Measurements from ENCODE around the gene GNB3.

DNA sequence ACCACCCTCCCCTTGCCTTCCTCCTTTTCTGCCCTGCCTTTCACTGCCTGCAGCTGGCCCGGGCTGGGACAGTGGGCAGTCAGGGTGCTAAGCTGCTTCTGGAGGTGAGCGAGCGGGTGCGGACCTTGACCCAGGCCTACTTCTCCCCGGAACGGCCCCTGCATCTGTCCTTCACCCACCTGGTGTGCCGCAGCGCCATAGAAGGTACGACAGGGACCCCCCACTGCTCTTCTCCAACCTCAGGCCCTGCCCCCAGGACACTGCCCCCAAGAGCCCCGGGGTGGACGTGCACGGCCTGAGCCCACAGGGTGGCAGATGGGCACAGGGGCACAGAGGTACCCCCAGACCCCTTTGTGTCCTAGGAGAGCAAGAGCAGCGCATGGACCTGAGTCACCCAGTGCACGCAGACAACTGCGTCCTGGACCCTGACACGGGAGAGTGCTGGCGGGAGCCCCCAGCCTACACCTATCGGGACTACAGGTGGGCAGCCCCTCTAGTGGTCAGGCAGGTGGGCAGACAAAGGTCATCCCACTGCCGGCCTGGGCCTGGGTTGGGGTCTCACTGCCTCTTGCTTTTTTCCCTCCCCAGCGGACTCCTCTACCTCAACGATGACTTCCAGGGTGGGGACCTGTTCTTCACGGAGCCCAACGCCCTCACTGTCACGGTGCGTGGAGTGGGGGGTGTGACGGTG is 3.2 kb upstream of the GNB3 start:
- TF ChIP-seq PPARA (CRISPR knock-in tag; IDR thresholded peaks at IDR 0.05; ENCODE audit: borderline replicate concordance) (no peak), RARB (CRISPR knock-in tag; IDR thresholded peaks at IDR 0.05) (no peak), ZNF8 (CRISPR knock-in tag; IDR thresholded peaks at IDR 0.05) (no peak), ZFP30 (CRISPR knock-in tag; IDR thresholded peaks at IDR 0.05) (no peak), CSDC2 (CRISPR knock-in tag; IDR thresholded peaks at IDR 0.05) (no peak), TCF4 (CRISPR knock-in tag; IDR thresholded peaks at IDR 0.05; ENCODE audit: borderline replicate concordance) (no peak), ZNF70 (CRISPR knock-in tag; IDR thresholded peaks at IDR 0.05) (no peak), TOX (CRISPR knock-in tag; IDR thresholded peaks at IDR 0.05; ENCODE audit: borderline replicate concordance) (no peak), SNAI2 (CRISPR knock-in tag; IDR thresholded peaks at IDR 0.05) (no peak), BACH2 (CRISPR knock-in tag; IDR thresholded peaks at IDR 0.05; ENCODE audit: borderline replicate concordance) (no peak)
- TF ChIP-seq, protein P1, sequence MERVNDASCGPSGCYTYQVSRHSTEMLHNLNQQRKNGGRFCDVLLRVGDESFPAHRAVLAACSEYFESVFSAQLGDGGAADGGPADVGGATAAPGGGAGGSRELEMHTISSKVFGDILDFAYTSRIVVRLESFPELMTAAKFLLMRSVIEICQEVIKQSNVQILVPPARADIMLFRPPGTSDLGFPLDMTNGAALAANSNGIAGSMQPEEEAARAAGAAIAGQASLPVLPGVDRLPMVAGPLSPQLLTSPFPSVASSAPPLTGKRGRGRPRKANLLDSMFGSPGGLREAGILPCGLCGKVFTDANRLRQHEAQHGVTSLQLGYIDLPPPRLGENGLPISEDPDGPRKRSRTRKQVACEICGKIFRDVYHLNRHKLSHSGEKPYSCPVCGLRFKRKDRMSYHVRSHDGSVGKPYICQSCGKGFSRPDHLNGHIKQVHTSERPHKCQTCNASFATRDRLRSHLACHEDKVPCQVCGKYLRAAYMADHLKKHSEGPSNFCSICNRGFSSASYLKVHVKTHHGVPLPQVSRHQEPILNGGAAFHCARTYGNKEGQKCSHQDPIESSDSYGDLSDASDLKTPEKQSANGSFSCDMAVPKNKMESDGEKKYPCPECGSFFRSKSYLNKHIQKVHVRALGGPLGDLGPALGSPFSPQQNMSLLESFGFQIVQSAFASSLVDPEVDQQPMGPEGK (CRISPR knock-in tag; IDR thresholded peaks at IDR 0.05; ENCODE audit: borderline replicate concordance): no peak
- TF ChIP-seq, protein P2, sequence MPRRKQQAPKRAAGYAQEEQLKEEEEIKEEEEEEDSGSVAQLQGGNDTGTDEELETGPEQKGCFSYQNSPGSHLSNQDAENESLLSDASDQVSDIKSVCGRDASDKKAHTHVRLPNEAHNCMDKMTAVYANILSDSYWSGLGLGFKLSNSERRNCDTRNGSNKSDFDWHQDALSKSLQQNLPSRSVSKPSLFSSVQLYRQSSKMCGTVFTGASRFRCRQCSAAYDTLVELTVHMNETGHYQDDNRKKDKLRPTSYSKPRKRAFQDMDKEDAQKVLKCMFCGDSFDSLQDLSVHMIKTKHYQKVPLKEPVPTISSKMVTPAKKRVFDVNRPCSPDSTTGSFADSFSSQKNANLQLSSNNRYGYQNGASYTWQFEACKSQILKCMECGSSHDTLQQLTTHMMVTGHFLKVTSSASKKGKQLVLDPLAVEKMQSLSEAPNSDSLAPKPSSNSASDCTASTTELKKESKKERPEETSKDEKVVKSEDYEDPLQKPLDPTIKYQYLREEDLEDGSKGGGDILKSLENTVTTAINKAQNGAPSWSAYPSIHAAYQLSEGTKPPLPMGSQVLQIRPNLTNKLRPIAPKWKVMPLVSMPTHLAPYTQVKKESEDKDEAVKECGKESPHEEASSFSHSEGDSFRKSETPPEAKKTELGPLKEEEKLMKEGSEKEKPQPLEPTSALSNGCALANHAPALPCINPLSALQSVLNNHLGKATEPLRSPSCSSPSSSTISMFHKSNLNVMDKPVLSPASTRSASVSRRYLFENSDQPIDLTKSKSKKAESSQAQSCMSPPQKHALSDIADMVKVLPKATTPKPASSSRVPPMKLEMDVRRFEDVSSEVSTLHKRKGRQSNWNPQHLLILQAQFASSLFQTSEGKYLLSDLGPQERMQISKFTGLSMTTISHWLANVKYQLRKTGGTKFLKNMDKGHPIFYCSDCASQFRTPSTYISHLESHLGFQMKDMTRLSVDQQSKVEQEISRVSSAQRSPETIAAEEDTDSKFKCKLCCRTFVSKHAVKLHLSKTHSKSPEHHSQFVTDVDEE (CRISPR knock-in tag; IDR thresholded peaks at IDR 0.05): no peak

Measured in SK-N-SH treated with all-trans-retinoic acid at 6 μM for 48 hours (cell line).